D721Med (cell line): Measurements from ENCODE around the gene SGF29.

Source experiments
- DNase-seq: peaks from one replicate; pipeline ENCODE4 v3.0.0; 2011; ENCODE audit warnings: low spot score; ENCODE audit not compliant: insufficient read length
- FAIRE-seq: peaks from 2 replicates; lab custom pipeline; 2011; peaks lifted over from hg19 to GRCh38; lab: Jason Lieb, UNC
- CTCF ChIP-seq: IDR thresholded peaks from 2 replicates; pipeline ENCODE4 v1.5.1; 2012; ENCODE audit warnings: mild to moderate bottlenecking, control low read depth; ENCODE audit not compliant: insufficient read depth; ENCODE audit errors: missing control alignments

Gene SGF29

GRCh38 chr16:28580726-28581315 is 27.1 kb downstream of the SGF29 start:
- FAIRE-seq (no peak), DNase-seq (no peak)
- no peak for TF ChIP-seq CTCF

- FAIRE-seq (no peak), DNase-seq (no peak)
- peak; percentile 1 for TF ChIP-seq CTCF
These were observed 32.0 kb downstream of the SGF29 start for GRCh38 chr16:28585674-28586073.

- DNase-seq (no peak), FAIRE-seq (no peak)
- no peak for TF ChIP-seq CTCF
These were observed 32.7 kb downstream of the SGF29 start for GRCh38 chr16:28586466-28586865.

GRCh38 chr16:28587386-28587785 is 33.7 kb downstream of the SGF29 start:
- DNase-seq (no peak), FAIRE-seq (no peak)
- TF ChIP-seq CTCF = no peak

GRCh38 chr16:28589069-28589468 is 35.3 kb downstream of the SGF29 start:
- FAIRE-seq = no peak
- no peak for DNase-seq

GRCh38 chr16:28589930-28590329 is 36.2 kb downstream of the SGF29 start:
- FAIRE-seq (no peak), DNase-seq (no peak)
- no peak for TF ChIP-seq CTCF

More at GRCh38 chr16:28589069-28589468, 35.3 kb downstream of the SGF29 start:
- no peak for TF ChIP-seq CTCF
